HepG2 (cell line): Measurements from ENCODE around the gene RETREG2.

ENCODE experiments used
- BRCA1 ChIP-seq: sonication (generic); formaldehyde crosslinking; IDR thresholded peaks from 2 replicates; pipeline ENCODE4 v1.4.0; 2020; ENCODE audit warnings: missing genetic modification reagents
- CHD2 ChIP-seq: IDR thresholded peaks from 2 replicates; pipeline ENCODE4 v1.6.1; 2011; ENCODE audit warnings: low read depth, low read length, improper control_type of control experiment
- CTCF ChIP-seq: sonication (generic); formaldehyde crosslinking; IDR thresholded peaks from 2 replicates; pipeline ENCODE4 v1.5.0; 2020; ENCODE audit warnings: mild to moderate bottlenecking, missing genetic modification reagents, moderate library complexity
- EP300 ChIP-seq, 3 experiments: sonication (generic) in 1 of 3; formaldehyde crosslinking in 1 of 3; IDR thresholded peaks; 2 replicates each; pipeline versions ENCODE4 v1.5.1 to v1.6.1; 2011 to 2020; ENCODE audit warnings: low read depth in 2 of 3, low read length in 2 of 3, borderline replicate concordance in 1 of 3, improper control_type of control experiment in 1 of 3, mild to moderate bottlenecking in 1 of 3, missing genetic modification reagents in 1 of 3, moderate library complexity in 1 of 3
- FOSL2 ChIP-seq: sonication (generic); formaldehyde crosslinking; IDR thresholded peaks from 2 replicates; pipeline ENCODE4 v1.4.0; 2020; ENCODE audit warnings: missing genetic modification reagents
- HOXA5 ChIP-seq: sonication (generic); formaldehyde crosslinking; IDR thresholded peaks from 2 replicates; pipeline ENCODE4 v1.4.0; 2020; ENCODE audit warnings: missing genetic modification reagents
- ZNF766 ChIP-seq: sonication (generic); formaldehyde crosslinking; IDR thresholded peaks from 2 replicates; pipeline ENCODE4 v1.5.0; 2020; ENCODE audit warnings: missing genetic modification reagents, borderline replicate concordance

GRCh38 chr2:219214786-219215185, 36.7 kb downstream of the RETREG2 start:
- TF ChIP-seq ZNF766 (CRISPR knock-in tag) (no peak), FOSL2 (CRISPR knock-in tag) (no peak), HOXA5 (no peak), BRCA1 (CRISPR knock-in tag) (no peak), CTCF (no peak), EP300 (IDR thresholded peaks at IDR 0.05; ENCODE audit: low read depth in 2 of 2, low read length in 2 of 2) (no peak), EP300 (CRISPR knock-in tag; IDR thresholded peaks at IDR 0.05; ENCODE audit: borderline replicate concordance) (no peak), CHD2 (no peak)
